ENCODE data around the gene STARD8.

Gene STARD8

GRCh38 chrX:68743754-68744153 lies 96.3 kb downstream of the STARD8 start:
- TF ChIP-seq OSR1 (CRISPR knock-in tag; IDR thresholded peaks at IDR 0.05) = no peak
- no peak for TF ChIP-seq ZNF70 (CRISPR knock-in tag; IDR thresholded peaks at IDR 0.05)
- no peak for TF ChIP-seq TCF4 (CRISPR knock-in tag; IDR thresholded peaks at IDR 0.05; ENCODE audit: borderline replicate concordance)
- no peak for TF ChIP-seq POU6F1 (CRISPR knock-in tag; IDR thresholded peaks at IDR 0.05; ENCODE audit: borderline replicate concordance, low read depth)
- no peak for TF ChIP-seq ZFP3 (CRISPR knock-in tag; IDR thresholded peaks at IDR 0.05)
- no peak for TF ChIP-seq ZNF8 (CRISPR knock-in tag; IDR thresholded peaks at IDR 0.05)
- TF ChIP-seq SNAI2 (CRISPR knock-in tag; IDR thresholded peaks at IDR 0.05) = no peak
- no peak for TF ChIP-seq ZNF565 (CRISPR knock-in tag; conservative IDR thresholded peaks at IDR 0.05; ENCODE audit: low read depth)
- no peak for TF ChIP-seq PPARA (CRISPR knock-in tag; IDR thresholded peaks at IDR 0.05; ENCODE audit: borderline replicate concordance)
- TF ChIP-seq ISL1 (CRISPR knock-in tag; IDR thresholded peaks at IDR 0.05) = no peak
- no peak for TF ChIP-seq CSRNP3 (CRISPR knock-in tag; IDR thresholded peaks at IDR 0.05)
- TF ChIP-seq RARB (CRISPR knock-in tag; IDR thresholded peaks at IDR 0.05) = no peak
- no peak for TF ChIP-seq CREB5 (CRISPR knock-in tag; IDR thresholded peaks at IDR 0.05; ENCODE audit: low read depth)
- no peak for TF ChIP-seq BACH2 (CRISPR knock-in tag; IDR thresholded peaks at IDR 0.05; ENCODE audit: borderline replicate concordance)
- TF ChIP-seq ZFP30 (CRISPR knock-in tag; IDR thresholded peaks at IDR 0.05) = no peak
- TF ChIP-seq ARNTL (CRISPR knock-in tag; IDR thresholded peaks at IDR 0.05; ENCODE audit: borderline replicate concordance, low read depth) = no peak
- TF ChIP-seq TSHZ2 (CRISPR knock-in tag; IDR thresholded peaks at IDR 0.05) = no peak
- ATAC-seq = no peak

GRCh38 chrX:68746988-68747387 lies 99.5 kb downstream of the STARD8 start:
- TF ChIP-seq CSDC2 (CRISPR knock-in tag; IDR thresholded peaks at IDR 0.05) (no peak), OSR1 (CRISPR knock-in tag; IDR thresholded peaks at IDR 0.05) (no peak), ISL1 (CRISPR knock-in tag; IDR thresholded peaks at IDR 0.05) (no peak), CSRNP3 (CRISPR knock-in tag; IDR thresholded peaks at IDR 0.05) (no peak), TCF4 (CRISPR knock-in tag; IDR thresholded peaks at IDR 0.05; ENCODE audit: borderline replicate concordance) (no peak), ARNTL (CRISPR knock-in tag; IDR thresholded peaks at IDR 0.05; ENCODE audit: borderline replicate concordance, low read depth) (no peak), TSHZ2 (CRISPR knock-in tag; IDR thresholded peaks at IDR 0.05) (no peak)
- no peak for ATAC-seq
